ENCODE data around the gene AP1M1.
A peak's percentile ranks its signal among the peaks of the same experiment; 100 is the strongest.

Gene AP1M1

GRCh38 chr19:16185768-16186123 lies 12.0 kb upstream of the AP1M1 start:
- peak; percentile 39 to 40 for DNase-seq

GRCh38 chr19:16188521-16188920 lies 9.2 kb upstream of the AP1M1 start:
- DNase-seq, result no peak

DNA sequence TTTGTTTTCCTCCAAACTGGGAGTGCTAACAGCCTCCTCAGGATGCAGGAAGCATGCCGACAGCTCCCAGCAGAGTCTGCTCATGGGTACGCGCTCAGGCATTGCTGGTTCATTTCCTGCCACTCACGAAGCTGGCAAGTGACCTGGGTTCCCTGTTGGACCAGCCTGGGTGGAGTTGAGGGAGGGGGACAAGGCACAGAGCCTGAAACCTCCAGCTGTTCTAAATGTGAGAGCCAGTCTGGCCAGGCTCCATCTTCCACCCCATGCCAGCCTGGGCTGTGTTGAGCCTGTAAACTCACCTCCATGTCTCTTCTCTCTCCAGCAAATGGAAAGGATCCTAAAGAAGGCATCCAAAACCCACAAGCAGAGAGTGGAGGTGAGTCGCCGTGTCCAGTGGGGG lies 7.5 kb upstream of the AP1M1 start:
- DNase-seq, result no peak

DNA sequence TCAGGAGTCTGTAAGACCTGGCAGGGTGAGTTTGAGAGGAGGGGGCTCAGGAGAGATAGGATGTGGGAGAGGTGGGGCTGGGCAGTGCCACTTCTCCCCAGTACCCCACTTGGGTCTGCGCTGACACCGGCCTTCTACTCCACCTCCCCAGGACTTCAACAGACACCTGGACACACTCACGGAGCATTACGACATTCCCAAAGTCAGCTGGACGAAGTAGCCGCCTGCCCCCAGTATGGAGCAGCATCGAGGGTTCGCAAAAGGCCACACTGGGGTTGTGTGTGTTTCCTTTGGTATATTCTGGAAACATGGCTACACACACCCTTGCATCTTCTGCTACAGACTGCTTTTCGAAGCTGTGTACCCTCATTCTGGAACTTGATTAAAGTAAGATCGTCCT lies 7.0 kb upstream of the AP1M1 start:
- DNase-seq, result no peak

DNA sequence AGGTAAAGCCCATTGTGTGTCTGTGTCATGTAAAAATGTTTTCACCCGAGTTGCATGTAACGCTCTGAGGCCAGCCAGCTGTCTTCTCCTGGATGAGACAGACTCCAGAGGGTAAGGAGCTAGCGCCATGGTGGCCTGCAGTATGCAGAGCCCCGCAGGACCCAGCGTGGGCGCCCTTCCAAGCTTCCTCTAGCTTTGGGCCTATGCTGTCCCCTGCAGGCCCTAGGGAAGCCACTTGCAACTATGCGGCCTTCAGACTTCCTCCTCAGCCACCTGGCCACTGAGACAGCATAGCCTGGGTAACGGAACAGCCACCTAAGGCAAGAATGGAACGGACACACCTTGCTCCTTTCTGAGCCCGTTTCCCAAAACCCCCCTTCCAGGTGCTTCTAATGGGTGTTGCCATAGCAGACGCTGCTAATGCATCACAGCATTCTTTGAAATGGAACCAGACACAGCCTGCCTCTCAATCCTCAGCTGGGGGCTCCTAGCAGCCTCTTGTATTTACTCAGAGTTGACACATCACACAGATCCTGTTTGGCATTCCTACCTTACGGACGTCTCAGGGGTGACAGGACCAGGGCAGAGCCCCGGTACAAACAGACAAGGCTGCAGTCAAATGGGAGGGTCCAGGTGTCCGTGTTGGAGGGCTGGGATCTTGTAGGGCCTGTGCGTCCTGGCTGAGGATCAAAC lies 6.3 kb upstream of the AP1M1 start:
- DNase-seq, result no peak

DNA sequence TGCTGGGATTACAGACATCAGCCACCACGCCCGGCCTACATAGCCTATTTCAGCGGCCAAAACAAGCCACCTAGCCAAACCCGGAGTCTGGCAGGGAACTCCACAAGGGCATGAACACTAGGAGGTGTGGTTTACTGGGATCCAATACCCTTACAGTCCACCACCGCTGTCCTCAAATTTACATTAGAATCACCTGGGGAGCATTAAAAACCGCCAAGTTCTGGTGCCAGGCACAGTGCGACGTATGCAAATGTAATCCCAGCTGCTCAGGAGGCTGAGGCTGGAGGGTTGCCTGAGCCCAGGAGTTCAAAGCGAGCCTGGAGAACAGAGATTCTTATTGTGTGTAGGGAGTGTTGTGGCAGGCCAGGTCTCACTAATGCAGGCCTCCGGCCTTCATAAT lies 4.2 kb upstream of the AP1M1 start:
- no peak for DNase-seq

- no peak for DNase-seq
Observed at GRCh38 chr19:16197188-16197621, 506 bp upstream of the AP1M1 start.

GRCh38 chr19:16198370-16198651 lies 600 bp downstream of the AP1M1 start:
- DNase-seq, result no peak

GRCh38 chr19:16199275-16199932 lies 1.7 kb downstream of the AP1M1 start:
- no peak for DNase-seq

- no peak for DNase-seq
Observed at GRCh38 chr19:16200038-16201010, 2.6 kb downstream of the AP1M1 start.

- no peak for DNase-seq
Observed at GRCh38 chr19:16201011-16201391, 3.3 kb downstream of the AP1M1 start.

- no peak for DNase-seq
Observed at GRCh38 chr19:16202320-16203255, 4.9 kb downstream of the AP1M1 start.

DNA sequence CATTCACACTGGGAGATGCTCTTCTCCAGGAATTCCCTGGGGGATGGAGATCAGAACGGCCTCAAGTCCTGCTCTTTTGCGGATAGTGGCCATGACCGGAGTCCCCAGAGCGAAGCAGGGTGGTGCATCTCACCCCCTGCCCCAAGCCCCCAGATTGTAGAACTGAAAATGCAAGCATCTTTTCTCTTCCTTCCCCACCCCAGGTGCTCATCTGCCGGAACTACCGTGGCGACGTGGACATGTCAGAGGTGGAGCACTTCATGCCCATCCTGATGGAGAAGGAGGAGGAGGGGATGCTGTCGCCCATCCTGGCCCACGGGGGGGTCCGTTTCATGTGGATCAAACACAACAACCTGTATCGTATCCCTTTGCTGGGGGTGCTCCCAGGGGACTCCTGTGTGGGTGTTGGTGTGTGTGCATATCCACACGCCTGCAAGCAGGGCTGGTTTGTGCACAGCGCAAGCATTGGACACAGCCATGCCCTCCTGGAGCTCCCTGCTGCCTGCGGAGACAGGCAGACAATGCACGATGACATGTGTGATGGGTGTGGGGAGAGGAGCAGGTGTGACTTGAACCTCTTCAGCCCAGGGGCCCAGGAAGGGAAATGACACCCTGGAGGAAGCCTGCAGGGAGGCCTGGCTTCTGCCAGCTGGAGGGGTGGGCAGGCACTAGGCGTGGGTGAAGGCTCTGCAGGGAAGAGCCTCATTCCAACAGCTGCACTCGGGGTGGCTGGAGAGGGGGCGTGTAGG lies 5.7 kb downstream of the AP1M1 start:
- DNase-seq, result no peak

DNA sequence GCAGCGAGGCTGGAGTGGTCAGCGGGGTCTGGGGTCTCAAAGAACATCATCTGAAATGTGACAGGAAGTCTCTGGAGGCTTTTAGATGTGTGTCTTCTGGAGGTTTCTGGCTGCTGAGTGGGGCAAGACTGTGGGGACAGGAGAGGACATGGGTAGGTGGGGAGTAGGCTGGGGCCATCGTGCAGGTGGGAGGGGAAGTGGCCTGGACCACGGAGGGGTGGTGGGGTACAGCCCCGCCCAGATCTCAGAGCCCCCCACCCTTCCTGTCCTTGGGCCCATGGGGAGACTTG lies 6.2 kb downstream of the AP1M1 start:
- no peak for DNase-seq

GRCh38 chr19:16205205-16206045 lies 7.7 kb downstream of the AP1M1 start:
- no peak for DNase-seq

DNA sequence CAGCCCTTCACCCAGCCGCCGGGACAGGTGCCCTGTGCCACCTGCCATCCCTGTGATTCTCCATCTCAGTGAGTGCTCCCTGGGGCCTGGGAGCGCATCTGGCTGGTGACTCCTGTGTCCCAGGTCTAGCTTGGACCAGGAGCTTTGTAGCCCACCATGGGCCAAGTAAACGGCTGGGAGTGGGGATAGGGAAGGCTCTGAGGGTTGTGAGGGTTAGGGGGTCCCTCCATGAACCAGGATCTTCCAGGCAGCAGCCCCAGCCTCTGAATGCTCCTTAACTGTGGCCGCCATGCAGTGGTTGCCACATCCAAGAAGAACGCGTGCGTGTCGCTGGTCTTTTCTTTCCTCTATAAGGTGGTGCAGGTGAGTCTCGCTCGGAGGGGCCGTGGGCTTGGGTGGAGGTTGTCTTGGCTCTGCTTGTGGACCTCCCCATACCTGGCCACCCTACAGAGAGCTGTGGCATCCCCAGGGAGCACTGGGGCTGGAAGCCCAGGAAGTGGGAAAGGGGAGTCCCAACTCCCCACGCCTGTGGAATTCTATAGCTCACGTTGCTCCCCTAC lies 8.4 kb downstream of the AP1M1 start:
- no peak for DNase-seq

DNA sequence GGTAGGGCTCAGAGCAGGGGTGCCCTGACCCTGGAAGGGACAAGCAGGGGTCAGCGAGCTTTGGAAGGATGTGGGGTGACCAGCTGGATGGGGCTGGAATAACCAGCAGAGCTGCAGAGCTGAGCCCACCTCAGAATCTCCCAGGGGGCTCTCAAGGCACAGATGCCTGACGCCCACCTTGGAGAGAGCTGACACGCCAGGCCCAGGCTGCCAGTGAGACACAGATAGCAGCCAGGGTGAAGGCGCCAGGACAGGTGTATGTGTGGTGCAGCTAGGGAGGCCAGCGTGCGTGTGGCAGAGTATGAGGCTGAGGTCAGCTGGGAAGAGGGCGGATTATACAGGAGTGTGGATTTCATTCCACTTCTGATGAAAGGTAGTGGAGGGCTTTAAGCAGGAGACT lies 8.9 kb downstream of the AP1M1 start:
- no peak for DNase-seq

DNA sequence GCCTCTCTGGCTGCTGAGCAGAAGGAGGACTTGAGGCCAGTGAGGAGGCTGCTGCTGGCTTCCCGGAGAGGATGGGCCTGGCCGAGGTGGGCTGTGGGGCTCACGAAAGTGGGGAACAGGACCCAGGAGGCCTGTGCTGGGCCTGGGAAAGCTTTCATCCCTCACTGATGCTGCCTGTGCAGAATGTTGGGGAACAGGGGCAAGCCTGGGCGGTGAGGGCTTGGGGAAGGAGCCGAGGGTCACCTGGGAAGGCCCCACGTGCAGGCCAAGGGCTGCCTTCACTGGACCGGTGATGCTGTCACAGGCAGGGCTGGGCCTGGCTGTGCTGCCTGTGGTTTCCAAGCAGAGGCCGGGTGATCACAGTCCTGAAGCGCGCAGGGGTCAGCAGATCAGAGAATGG lies 9.4 kb downstream of the AP1M1 start:
- no peak for DNase-seq

- DNase-seq, result no peak
Observed at GRCh38 chr19:16207490-16208025, 9.8 kb downstream of the AP1M1 start.

GRCh38 chr19:16208064-16208759 lies 10.5 kb downstream of the AP1M1 start:
- DNase-seq, result no peak

Measured in CD4-positive, alpha-beta T cell treated with Interleukin-4 for 1 hour (primary cell).